Ishikawa (cell line): Measurements from ENCODE around the gene FOXF2.

Source experiments
- CREB1 ChIP-seq: IDR thresholded peaks from 2 replicates; pipeline ENCODE4 v1.6.1; 2012; ENCODE audit warnings: low read depth
- EGR1 ChIP-seq: IDR thresholded peaks from 2 replicates; pipeline ENCODE4 v1.6.1; 2012
- EP300 ChIP-seq: IDR thresholded peaks from 2 replicates; pipeline ENCODE4 v1.6.1; 2012; ENCODE audit warnings: borderline replicate concordance
- NFIC ChIP-seq: IDR thresholded peaks from 2 replicates; pipeline ENCODE4 v1.6.1; 2012
- RAD21 ChIP-seq: IDR thresholded peaks from 2 replicates; pipeline ENCODE4 v1.6.1; 2012; ENCODE audit warnings: low read depth
- TAF1 ChIP-seq: IDR thresholded peaks from 2 replicates; pipeline ENCODE4 v1.6.1; 2012; ENCODE audit warnings: low read depth, mild to moderate bottlenecking
- TEAD4 ChIP-seq: IDR thresholded peaks from 2 replicates; pipeline ENCODE4 v1.6.1; 2012
- YY1 ChIP-seq: IDR thresholded peaks from 2 replicates; pipeline ENCODE4 v1.6.1; 2012; ENCODE audit warnings: low read depth

DNA sequence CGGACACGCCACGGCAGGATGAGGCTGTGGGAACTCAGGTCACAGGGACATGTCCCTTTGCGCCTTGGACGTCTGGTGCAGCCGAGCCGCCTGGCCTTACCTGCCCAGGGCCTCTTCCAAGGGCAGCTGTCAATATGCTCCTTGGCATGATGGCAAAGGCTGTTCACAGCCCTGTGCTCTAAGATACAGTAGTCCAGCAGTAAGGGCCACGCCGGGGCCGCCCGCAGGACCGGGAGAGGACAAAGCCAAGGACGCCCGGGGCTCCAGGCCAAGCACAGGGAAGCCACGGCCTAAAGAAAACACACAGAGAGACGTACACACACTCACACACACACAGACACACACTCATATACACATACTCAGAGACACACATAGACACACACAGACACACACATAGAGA, 13.0 kb downstream of the FOXF2 start:
- TF ChIP-seq NFIC (no peak), RAD21 (no peak), EP300 (no peak), CREB1 (no peak), EGR1 (no peak), TAF1 (no peak), TEAD4 (no peak), YY1 (no peak)
